SK-N-MC (cell line): Measurements from ENCODE around the gene PALS1.

Source experiments
- DNase-seq: peaks from one replicate; pipeline ENCODE4 v3.0.0-alpha.2; 2011; ENCODE audit warnings: low read depth, low spot score
- H3K27ac ChIP-seq: fragments of 200-600 bp; sonication (generic); 2 replicates; pipeline ENCODE4 v1.5.1; 2016; ENCODE audit warnings: mixed run types
- H3K36me3 ChIP-seq: fragments of 200-600 bp; sonication (generic); 2 replicates; pipeline ENCODE4 v1.6.1; 2017; ENCODE audit warnings: antibody characterized with exemption, low read length, mixed read lengths; ENCODE audit not compliant: insufficient read depth
- H3K4me3 ChIP-seq: fragments of 200-600 bp; sonication (generic); 2 replicates; pipeline ENCODE4 v1.5.1; 2016
- H3K9ac ChIP-seq: fragments of 200-600 bp; sonication (generic); 2 replicates; pipeline ENCODE4 v1.8.0; 2017; ENCODE audit warnings: mixed run types, mixed read lengths; ENCODE audit not compliant: insufficient read length
- H3K9me3 ChIP-seq: fragments of 200-600 bp; sonication (generic); 2 replicates; pipeline ENCODE4 v1.6.1; 2017; ENCODE audit warnings: low read depth, mild to moderate bottlenecking, antibody characterized with exemption, low read length, moderate library complexity, mixed read lengths
- EZH2 ChIP-seq: fragments of 200-600 bp; sonication (generic); IDR thresholded peaks from one replicate; pipeline ENCODE4 v1.6.1; 2017; ENCODE audit warnings: antibody characterized with exemption
- FOXP2 ChIP-seq: optimal IDR thresholded peaks from 2 replicates; pipeline ENCODE3; 2011; ENCODE audit warnings: mild to moderate bottlenecking, moderate library complexity; ENCODE audit not compliant: insufficient read depth; ENCODE audit errors: extremely low read length, control extremely low read depth
- POLR2AphosphoS5 ChIP-seq: IDR thresholded peaks from 2 replicates; pipeline ENCODE4 v1.6.1; 2012; ENCODE audit warnings: mild to moderate bottlenecking, low read depth, low read length, borderline replicate concordance

PALS1 gene

DNA sequence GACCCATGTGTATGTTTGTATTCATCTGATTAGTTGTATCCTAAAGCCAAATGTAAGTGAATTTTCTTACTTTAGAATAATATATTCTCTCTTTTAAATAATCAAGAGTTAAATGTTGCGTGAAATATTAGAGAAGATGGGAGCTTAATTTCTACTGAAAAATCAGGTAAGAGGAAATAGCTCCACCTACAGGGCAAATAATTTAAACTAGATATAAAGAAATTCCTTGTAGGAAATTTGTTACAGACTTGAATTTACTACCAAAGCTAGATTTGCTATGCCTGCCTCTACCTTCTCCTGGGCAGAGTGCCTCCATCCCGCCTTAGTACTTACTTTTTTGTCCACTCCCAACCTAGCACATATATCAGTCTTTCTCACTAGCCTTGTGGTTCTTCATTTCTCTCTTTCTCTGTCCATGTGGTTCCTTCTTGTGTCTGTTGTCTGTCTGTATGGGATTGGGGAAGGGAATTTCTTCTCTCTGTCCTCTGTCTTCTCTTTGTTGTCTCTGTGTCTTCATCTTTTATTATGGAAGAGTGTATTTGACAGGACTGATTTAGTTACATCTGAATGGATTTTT is 44.7 kb downstream of the PALS1 start:
- Histone ChIP-seq H3K36me3 (no peaks in the 10 kb centered on the region), H3K9ac (peak overlapping the region; percentile 59), H3K27ac (peak overlapping the region; percentile 74), H3K4me3 (no peak overlapping the region), H3K9me3 (no peaks in the 10 kb centered on the region)
- DNase-seq, result no peak
- TF ChIP-seq POLR2AphosphoS5 (no peak), FOXP2 (no peak), EZH2 (no peak)
